LHCN-M2 (cell line): ENCODE results near the gene P2RY14. TPM values are rescaled to one million over a fixed set of nuclear protein-coding genes. Genes with fewer than 3 reads are reported as not detected.

Source experiments
- DNase-seq: peaks from one replicate; pipeline ENCODE4 v3.0.0-alpha.2; 2012; ENCODE audit warnings: low read depth
- total RNA-seq: library from RNA; depleted of rRNA; stranded (reverse); fragments of >200 nt; gene quantifications from 2 replicates; pipeline ENCODE4 v1.2.3, GENCODE V29; 2014

The P2RY14 gene
- total RNA-seq, 1 experiment from 2014 or later, result not detected

DNA sequence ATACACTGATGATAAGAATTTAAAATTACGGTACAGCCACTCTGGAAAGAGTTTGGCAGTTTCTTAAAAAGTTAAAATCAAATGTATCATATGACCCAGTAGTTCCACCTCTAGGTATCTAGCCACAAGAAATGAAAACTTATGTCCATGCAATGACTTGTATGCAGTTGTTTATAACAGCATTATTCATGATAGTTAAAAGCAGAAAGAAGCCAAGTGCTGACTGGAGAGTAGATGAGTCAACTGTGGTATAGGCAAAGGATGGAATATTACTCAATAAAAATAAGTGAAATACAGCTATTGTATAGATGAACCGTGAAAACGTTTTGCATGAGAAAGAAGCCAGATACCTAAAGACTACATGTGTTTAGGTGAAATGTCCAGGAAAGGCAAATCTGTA, 23.4 kb upstream of the P2RY14 start:
- DNase-seq, result no peak

DNA sequence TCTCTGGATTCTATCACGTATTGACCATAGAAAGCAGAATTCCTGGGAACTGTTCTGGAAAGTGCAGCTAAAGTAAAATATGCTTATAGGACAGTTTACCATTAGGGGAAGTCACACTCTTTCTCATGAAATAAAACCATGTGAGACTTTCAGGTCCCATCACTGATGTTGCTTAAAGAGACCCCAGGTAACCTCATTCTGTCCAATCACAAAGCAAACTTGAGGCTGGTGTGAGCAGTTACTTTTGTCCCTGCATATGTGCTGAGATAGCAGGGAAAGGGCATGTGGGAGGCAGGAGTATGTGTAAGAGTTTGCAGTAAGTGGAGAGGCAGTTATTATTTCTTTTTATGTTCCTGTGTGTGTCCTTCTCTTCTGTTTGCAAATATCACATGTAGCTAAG, 22.2 kb upstream of the P2RY14 start:
- no peak for DNase-seq

DNA sequence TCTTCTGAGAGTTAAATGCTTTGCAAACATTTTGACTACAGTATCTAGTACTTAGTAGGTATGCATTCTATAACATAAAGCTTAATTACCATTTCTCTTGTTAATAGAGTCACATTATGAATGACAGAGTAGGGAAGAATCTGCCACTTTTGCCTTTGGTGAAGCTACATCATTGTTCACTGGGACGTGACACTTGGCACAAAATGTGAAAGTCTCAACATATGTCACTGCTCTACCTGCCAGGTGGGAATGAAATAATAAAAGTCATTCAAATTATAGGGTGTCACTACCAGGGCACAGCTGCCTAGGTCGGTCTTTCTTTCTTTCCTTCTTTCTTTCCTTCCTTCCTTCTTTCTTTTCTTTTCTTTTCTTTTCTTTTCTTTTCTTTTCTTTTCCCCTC, 20.7 kb upstream of the P2RY14 start:
- DNase-seq, result no peak

DNA sequence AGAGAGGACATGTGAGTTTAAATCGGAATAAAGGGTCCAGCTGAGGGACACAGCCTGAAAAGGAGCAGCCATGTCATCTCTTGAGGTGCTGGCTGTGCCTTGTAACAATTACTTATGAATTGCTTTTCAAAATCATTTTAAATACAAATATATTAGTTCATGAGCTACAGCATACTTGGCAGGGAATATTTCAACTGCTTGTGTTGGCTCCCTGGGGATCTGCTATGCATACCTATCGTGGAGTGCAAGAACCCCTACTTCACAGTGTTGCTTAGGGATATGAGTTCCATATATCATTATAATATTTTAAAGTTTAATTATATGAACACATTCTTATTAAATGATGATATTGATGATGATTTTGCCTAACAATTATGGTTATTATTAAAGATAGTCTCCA, 19.1 kb upstream of the P2RY14 start:
- DNase-seq, result no peak

DNA sequence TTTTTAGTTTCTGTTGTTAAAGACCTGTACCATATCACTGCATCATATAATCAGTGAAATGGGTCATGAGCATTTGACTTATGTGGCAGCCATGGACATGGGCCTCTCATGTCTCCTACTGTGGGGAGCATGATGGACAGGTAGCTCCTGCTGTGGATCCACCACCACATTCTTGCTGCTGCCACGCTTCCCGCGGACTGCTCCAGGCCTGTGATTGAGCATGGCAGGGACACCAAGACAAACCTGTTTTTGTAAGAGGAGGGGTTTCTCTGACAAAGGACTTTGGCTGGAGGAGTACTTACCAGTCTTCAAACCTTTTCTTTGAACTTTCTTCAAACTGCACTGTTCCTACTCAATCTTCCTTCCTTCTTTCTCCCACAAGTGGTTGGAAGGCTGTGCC, 17.9 kb upstream of the P2RY14 start:
- no peak for DNase-seq

DNA sequence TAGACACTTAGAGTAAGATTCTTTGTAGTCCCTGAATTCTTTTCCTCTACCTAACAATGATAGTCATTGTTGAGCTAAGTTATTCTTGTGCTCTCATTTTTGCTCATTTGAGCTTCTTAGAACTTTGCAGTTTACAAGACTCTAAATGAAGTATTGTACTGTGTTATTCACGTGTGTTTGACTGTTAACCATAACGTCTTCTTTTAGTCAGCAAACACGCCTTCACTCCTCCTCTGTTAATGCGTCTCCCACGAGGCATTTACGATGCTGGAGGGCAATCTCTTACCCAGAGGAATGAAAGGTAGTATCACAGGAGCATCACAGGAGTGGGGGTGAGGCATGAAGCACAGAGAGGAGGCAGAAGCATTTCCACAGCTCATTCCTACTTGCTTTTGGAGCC, 14.8 kb upstream of the P2RY14 start:
- no peak for DNase-seq

DNA sequence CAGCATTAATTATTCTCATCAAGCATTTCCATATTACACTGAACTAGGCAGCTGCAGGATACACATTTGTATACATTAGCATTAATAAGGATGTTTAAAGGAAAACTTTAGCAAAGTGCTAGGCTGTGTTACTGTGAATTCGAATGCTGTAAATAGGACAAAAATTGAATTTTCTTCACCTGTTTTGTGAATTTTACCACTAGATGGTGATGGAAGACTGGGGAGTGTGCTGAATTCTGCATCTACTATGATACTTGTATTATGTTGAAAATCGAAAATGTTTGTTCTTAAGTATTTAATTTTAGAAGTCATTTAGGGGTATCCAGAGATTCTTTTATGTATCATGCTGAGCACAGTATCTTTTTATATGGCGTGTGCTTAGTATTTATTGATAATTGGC, 12.3 kb upstream of the P2RY14 start:
- peak; percentile 15 for DNase-seq

DNA sequence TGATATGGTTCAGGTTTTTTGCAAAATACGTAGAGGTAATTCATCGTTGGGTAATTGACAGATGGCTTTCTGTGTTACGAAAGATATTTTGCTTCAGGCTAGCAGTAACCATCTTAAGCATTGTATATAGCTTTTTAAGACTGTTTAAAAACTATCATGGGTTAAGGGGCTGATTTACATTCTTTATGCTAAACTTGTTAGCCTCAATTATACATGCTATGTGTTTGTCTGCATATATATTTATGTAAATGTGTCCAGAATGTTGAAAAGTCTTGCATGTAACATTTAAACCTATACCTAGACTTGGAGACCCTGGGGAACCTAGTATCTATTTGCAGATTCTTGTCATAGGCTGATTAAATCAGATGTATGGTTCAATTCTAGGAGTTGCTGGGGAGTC, 11.1 kb upstream of the P2RY14 start:
- DNase-seq, result no peak

DNA sequence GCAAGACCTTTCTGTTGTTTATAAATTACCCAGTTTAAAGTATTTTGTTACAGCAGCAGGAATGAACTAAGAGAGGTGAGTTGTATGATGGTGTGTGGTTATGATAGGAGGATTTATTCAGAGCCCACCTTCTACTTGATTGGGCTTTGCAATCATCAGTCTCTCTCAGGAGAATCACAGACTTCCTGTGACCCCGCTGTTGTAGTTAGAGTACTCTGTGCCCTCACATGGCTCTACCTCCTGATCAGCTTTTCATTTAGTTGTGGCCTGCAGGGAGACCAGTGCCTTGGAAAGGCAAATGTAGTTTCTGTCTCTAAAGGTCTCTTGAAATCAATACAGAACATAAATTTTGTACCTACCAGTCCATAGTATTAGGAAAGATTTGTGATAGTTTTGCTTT, 7.6 kb upstream of the P2RY14 start:
- DNase-seq, result no peak

DNA sequence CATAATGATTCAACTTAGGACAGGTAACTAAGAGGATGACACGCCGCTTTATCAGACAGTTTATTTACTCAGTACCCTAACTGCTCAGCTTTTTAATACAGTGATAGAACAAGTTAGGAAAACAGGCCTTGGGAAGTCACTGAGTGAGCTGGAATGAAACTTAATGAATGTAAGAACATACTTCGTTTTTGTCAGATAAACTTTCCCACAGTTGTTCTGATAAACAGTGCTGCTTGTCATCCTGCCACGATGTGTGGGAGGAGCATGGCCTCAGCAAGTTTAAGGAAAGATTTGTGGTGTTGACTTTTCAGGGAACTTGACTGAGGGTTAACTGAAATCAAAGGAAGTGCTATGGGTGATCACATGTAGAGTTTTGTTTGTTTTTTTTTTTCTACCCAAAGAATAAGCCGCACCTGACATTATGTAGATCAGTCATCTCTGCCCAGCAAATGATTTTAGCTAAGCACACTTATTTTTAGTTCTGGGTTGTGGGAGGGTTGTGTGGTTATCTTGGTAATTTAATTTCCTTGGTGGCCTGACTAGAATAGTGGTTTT, 5.6 kb upstream of the P2RY14 start:
- no peak for DNase-seq

DNA sequence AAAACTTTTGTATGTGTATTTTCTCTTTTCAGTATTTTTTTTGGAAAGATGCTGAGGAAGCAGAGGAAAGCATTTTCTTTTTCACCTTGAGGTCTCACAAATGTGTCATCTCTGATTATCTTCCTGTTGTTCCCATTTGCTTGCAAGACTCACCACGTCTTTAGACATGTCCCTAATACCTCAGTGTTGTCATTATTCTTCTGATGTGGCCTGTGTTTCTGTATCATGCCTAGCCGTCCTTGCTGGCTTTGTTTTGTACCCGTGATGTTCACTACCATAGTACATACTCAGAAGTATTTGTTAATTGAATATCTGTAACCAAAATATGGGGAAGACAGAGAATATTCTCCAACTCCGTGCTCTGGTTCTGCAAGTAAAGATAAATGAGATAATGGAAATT, 5.0 kb upstream of the P2RY14 start:
- DNase-seq, result no peak

DNA sequence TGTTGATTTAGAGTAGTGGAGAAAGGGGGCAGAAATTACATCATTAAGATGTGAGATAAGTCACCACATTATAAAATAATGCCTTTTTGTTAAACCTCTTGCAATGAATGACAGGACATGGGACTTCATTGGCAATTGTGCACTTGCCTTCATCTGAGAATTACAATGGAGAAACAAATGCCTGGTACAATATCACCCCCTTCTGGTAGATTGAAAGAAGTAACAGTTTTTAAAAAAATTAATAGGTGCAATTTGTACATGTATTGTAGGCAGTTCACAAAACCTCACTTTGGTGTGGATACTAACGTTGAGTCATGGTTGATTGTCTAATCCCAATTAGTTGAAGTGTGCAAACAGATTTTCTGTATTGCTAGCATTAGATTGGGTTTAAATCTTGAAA, 4.6 kb upstream of the P2RY14 start:
- DNase-seq, result peak; percentile 36

DNA sequence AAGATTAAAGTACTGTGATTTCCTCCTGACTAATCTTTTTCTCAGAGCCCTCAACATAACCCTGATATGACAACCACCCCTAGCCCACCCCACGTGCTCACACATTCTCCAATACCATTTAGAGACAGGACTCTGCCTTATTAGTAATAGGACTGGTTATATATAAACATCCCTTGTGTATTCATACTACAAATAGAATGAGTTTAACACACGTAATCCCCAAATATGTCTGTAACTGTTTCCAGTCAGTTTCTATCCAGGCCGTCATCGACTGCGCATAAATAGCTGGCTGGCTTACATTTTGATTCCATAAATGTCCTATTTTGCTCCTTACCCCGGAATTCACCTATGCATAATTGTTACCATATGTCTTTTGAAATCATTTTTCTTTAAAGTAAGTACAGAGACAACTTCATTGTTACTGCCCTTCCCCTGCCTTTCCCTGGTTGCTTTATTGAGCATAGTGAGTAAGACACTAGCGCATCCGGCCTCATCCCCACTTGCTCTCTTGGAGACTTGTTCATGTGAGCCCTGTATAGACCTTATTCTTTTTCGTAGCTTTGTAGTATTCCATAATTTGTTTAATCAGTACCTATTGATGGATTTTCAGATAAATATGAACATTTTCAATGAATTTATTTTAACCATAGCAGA, 3.5 kb upstream of the P2RY14 start:
- no peak for DNase-seq

DNA sequence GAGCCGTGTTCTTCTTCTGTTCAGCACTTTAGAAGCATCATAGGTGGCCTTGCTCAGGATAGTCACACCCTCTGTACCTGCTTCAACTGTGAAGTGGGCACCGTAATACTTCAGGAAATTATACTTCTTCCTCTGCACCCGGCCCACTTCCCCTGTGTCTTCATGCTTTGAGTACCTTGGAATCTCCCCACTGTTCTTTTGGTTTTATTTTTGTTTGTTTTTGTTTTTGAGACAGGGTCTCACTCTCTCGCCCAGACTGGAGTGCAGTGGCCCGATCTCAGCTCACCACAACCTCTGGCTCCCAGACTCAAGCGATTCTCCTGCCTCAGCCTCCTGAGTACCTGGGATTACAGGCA, 1.7 kb downstream of the P2RY14 start:
- DNase-seq, result no peak

DNA sequence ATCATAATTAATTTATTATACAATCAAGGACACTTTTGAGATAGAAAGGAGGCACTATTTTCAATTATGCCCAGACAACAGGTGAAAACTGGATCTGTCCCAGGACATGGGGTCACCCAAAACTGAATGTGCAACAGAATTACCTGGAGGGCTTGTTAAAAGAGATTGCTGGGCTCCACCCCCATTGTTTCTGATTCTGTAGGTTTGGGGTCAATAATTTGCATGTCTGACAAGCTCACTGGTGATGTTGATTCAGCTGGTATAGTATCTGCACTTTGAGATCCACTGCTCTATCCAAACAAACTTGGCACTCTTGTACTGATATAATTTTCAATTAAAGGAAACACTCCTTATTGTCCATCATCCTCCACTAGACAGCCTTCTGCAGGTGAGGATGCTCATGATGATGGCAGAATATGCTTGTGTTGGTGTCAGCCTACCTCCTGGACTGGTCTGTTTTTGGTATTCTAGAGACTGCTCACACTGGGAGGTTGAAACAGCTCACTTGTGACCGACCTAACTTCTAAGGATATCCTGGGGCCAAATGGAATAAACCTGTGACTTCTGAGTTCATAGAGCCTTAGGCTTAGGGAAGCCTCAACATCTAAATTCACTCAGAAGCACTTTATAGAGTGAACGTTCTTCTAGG, 2.2 kb downstream of the P2RY14 start:
- DNase-seq, result no peak

DNA sequence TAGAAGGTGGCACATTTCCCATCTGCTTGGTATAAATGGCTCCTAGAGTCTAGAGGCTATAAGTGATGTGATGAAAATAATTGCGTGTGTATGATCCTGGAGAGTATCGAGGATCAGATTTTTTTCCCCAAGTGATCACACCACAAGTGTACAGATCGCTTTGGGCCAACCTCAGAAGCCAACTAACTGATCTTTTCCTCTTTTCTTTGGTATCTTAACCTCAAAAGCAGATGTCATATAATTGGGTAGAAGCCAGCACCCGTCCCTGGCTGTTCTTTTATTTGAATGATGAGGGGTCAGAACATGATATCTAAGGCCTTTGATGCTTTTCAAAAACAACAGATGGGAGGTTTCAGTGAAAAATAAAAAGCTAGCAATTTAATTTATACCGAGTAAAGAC, 3.3 kb downstream of the P2RY14 start:
- no peak for DNase-seq

DNA sequence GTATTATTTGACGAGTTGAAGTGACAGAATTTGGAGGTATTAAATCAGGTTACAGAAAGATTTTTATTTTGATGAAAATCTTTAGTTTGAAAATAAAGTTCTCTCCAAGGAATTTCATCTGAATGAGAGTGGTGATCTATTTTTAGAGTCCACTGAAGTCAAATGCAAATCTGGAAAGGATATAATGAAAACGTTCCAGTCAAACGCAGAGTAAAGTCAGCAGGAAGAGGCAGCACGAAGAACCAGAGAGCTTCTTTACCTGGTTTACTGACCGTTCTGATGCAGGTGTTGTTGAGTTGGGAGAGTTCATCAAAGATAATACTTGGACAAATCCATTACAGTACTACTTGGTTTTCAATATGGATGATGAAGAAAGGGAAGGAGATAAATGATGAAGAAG, 8.7 kb downstream of the P2RY14 start:
- no peak for DNase-seq

DNA sequence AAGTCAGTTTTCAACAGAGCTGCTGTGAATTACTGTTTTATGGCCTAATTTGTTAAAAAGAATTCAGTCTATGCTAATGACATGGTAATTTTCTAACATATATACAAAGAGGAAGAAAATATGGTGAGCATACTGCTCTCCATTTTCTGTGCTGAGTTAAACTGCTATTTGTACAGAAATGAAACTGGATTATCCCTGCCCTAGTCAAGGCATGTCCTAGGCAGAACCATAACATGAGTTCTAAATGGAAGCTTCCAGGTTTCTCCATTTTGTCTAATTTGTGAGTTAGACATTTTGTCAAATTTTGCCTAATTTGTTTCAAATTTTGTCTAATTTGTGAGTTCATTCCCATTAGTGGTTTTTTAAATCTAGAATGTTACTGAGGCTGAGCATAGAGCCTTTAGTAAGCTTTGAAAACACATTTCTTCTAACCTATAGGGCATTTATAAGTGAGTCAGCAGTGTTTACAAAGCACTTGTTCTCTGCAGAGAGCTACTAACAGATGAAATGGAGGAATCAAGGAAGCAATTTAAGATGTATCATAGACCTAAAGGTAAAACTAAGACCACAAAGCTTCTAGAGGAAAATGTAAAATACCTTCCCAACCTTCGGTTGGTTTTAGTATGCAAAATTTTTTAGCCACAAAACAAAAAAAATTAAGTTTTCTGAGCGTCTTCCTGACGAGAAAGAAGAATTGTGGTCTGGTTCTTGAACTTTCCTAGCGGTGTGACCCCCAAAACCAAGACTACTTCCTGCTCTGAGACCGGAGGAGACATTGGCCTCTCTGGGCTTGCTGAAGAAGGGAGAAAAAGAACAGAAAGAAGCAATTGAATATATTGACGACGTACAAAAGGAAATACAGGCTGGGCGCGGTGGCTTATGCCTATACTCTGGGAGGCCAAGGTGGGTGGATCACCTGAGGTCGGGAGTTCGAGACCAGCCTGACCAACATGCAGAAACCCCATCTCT, 9.8 kb downstream of the P2RY14 start:
- no peak for DNase-seq

DNA sequence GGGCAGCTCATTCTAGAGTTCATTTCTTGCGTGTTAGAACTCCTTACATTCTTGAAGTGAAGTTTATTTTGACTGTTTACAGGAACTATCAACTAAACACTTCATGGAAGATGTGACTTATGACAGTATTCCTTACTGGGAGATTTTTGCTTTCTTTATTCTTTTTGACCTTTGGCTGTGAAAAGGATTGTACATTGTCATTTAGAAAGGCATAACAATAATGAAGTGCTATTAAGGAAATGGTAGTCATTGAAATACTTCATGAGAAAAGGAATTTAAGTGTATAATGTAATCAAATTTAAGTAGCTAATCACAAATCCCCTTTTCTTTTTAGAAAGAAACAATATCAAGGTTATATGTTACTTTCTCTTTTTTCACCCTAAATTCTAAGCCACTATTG, 11.3 kb downstream of the P2RY14 start:
- DNase-seq, result no peak

DNA sequence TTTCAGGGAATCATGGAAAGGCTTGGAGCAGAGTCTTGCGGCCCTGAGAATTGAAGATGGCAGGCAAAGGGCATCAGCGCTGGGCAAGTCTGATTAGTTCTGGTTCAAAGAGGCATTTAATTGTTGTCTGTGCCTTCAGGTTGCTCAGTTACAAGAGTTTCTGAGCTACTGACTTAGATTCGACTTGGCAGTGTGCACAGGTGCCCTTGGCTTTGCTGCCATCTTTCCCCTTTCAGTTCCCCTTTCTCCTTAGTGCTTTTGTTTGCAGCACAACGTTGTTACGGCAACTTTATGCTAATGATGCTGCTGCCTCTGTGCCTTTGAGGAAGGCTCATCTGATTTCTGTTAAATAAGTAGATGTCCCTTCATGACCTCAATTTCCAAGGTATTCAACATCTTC, 12.5 kb downstream of the P2RY14 start:
- no peak for DNase-seq

DNA sequence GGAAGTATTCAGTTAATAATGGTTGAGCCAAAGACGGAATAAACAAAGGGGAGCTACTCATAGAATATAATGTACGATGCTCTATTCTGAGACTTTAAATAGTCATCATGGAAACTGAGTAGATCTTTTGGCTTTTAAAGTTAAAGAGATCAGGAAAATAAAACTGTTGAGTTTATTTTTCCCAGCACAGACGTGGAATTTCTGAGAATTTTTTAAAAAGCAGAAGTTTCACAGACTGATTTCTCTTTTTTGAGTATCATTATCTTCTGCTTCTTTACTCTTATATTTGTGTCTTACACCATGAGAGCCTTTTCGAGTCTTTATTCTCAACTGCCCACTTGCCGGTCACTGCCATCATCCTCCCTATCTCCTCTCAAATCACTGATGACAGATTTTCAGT, 13.2 kb downstream of the P2RY14 start:
- no peak for DNase-seq

DNA sequence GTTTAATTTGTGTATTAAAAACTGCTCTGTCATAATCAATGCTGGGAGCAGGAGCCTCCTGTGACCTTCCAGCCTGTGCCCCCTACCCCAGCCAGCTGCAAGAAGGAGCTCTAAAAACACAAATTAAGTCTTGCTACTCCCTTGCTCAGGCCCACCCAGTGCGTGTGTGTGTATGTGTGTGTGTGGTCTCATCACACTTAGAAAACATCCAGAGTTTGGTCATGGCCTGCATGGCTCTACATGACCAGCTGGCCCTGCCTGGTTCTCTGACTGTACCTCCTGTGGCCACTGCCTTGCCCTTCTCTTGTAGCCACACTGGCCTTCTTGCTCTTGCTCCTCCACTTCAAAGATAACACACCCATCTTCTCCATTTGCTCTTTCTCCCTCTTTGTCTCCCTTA, 13.7 kb downstream of the P2RY14 start:
- DNase-seq, result no peak
